Fibroblast of skin of back (primary cell): ENCODE measurements around the gene AMBN. TPM values are rescaled to one million over a fixed set of nuclear protein-coding genes. Genes with fewer than 3 reads are reported as not detected.

Experiments
- DNase-seq: peaks from one replicate; pipeline ENCODE4 v3.0.0-alpha.2; 2013
- polyA plus RNA-seq, 2 experiments: library from polyadenylated mRNA; unstranded; fragments of 120-200 nt; gene quantifications; one replicate each; pipeline ENCODE4 v1.2.1, GENCODE V29; 2013; ENCODE audit not compliant: insufficient read length in 2 of 2

Gene AMBN, protein sequence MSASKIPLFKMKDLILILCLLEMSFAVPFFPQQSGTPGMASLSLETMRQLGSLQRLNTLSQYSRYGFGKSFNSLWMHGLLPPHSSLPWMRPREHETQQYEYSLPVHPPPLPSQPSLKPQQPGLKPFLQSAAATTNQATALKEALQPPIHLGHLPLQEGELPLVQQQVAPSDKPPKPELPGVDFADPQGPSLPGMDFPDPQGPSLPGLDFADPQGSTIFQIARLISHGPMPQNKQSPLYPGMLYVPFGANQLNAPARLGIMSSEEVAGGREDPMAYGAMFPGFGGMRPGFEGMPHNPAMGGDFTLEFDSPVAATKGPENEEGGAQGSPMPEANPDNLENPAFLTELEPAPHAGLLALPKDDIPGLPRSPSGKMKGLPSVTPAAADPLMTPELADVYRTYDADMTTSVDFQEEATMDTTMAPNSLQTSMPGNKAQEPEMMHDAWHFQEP
- polyA plus RNA-seq (2013, experiment 1 of 2; ENCODE audit: insufficient read length) = not detected
- not detected for polyA plus RNA-seq (2013, experiment 2 of 2; ENCODE audit: insufficient read length)

DNA sequence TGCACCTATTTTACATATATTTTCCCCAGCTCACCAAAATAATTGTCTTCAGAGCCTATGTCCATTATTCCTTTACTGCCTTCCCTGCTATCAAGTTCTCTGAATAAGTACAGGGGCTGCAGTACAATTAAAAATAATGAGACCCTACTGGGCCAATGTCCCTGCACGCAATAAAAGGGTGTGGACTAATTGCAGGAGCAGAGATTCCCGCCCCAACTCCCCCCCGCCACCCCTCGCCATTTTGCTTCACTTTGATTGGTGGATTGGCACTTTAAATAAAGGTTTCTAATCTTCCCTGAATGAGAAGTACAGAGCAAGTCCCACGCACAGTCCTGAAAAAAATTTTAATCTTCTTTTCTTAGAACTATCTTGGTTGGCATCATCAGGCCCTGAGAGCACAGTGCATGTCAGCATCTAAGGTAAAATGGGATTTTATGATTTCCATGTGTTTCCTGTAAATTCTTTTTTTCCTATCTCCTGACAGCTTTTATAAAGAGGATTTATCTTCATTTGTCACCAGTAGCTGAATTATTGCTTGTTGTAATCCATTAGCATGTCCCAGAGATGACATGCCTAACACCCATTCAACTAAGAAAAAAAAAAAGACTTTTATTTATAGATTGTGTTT lies at the start of gene AMBN:
TSS of gene AMBN (plus strand) at position 302 of the 628 bp plus-strand sequence. CDS start at position 405, 103 bp downstream.
- DNase-seq = no peak

DNA sequence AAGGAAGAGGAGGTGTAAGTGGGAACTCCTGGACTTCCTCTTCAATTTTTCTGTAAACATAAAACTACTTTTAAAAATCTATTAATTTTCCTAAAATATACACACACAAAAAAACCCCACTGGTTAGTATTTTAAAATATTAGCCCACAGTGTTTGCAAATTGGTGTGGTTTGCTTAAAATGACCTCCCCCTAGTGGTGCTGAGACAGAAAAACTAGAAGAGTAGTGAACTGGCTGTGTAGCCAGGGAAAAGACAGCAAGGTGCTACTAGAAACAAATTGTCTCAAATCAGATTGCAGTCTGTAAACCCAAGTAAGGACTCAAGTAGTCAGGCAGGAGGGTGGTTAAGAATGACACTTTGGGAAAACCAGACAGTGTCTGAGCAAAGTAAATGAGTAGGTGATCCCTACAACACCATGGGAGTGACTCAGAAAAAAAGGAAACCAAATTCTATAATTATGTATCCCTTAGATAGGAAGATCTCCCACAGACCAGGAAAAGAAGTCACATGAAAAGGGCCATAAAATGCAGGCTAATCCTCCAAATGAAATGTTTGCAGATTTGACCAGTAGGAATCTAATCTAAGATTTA lies 47.7 kb upstream of the AMBN start:
- DNase-seq = peak; percentile 13

DNA sequence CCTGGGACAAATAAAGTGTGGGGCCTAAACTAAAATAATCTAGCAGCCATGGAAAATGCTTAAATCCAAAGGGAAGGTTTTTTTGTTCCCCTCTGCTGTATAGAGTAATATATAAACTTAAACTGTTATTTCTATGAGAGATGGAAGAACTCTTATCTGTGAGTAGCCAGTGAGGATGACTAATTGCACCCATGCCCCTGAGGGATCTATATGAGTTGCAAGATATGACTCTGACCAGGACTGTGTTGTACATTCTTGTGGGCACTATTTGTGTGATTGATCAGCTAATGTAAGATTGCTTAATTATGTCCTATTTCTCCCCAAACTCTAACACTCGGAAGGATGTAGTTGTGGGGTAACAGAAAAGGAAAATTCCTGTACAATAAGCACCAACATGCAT lies 35.2 kb upstream of the AMBN start:
- peak; percentile 44 for DNase-seq

DNA sequence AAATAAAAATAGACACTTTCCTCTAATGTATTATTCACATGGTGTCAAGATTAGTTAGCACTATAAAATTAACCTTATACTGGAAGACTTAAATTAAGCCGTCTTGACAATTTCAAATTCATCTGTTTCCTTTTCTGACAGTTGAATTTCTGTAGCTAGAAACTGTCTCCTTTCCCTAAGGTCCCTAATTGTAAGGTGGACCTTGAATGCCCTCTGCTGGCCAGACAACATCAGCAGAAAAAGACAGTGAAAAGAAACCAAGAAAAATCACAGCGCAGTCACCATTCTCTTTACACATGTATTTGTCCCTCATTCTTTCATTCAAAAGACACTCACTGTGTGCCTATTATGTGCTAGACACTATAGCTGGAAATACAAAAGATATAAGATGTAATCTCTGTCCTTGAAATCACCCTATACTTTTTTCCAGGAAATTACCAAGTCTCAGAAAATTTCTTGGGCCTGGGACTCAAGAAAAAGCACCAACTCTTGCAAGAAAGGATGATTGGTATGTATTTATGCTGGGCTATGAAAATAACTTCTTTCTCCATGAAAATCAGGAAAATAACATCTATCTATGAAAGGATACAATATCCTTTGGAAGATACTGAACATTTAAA lies 32.7 kb upstream of the AMBN start:
- peak; percentile 45 for DNase-seq

DNA sequence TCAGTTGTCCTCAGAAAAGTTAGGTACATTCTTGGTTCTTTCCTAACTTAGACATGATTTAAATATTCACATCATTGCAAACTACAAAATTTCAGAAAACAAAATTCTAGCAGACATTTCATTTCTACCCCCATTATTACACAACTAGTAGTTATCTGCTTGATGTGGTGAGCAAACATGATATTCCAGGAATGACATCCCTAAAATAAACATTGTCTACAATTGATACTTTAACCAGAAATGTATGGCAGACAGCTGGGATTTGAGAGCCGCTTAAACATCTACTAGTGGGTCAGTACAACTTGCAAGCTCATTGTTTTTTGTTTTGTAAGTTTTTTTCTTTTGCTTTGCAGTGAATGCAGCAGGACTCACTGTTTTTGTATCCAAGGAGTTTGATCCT lies 32.1 kb upstream of the AMBN start:
- no peak for DNase-seq

DNA sequence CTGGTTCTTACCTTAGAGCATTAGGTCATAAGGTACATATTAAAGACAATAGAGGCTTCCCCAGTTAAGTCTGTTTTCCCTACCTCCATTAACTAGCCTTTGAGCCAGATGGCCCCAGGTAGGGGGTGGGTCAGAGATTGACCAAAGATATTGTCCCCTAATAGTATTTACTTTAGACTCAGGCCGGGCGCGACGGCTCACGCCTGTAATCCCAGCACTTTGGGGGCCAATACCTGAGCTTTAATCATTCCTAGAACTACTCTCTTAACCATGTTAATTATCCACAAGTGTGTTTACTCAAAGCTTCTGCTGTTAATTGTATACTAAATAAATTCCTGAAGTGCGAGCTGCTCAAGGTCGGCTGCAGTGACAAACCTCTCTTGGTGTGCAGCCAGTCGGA lies 28.0 kb upstream of the AMBN start:
- no peak for DNase-seq

DNA sequence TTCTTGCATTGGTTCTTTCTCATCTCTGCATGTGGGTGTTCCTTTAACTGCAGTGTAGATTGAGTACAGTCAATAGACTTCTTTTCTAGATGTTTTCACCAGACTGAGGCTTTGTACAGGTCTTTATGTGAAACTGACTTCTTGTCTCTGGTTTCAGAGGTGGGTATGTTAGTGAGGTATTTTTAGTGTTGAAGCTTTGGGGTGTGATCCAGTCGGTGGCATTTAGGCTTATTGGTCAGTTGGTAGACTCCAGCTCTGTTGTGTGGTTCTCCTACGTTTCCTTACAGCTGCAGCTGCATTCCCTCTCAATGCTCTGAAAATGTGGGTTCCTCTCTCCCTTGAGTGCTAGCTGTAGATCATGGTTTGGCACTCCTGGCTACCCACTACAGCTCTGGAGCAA lies 21.3 kb upstream of the AMBN start:
- DNase-seq = no peak

DNA sequence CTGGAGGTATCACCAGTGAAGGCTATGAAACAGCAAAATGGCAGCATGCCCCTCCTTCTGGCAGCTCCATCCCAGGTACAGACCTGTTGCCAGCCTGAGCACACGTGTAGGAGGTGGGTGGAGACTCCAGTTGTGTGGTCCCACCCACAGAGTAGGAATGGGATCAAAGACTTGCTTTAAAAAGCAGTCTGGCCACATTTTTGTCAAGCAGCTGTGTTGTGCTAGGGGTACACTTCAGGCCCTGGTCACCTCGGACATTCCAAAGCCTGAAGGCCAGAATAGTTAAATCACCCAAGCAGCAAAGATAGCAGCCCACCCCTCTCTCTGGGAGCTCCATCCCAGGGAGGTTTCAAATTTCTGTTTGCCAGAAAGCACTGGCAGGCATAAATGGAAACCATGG lies 20.3 kb upstream of the AMBN start:
- no peak for DNase-seq

DNA sequence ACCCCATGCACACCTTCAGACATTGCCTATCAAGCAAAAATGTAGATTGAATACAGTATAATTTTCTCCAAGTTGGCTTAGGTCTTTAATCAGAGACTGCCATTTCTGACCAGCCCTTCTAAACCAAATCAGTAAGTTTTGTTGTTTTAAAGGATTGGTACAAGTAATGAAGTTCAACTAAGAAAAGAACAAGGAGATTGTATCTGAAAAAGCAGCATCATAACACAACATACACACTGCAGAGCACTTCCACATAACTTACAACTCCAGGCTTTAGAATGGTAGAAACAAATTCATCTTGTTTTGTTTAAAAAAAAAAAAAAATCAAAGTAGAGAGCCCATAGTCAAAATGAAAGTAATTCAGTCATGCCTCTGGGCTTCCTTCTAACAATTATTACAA lies 16.1 kb upstream of the AMBN start:
- no peak for DNase-seq

DNA sequence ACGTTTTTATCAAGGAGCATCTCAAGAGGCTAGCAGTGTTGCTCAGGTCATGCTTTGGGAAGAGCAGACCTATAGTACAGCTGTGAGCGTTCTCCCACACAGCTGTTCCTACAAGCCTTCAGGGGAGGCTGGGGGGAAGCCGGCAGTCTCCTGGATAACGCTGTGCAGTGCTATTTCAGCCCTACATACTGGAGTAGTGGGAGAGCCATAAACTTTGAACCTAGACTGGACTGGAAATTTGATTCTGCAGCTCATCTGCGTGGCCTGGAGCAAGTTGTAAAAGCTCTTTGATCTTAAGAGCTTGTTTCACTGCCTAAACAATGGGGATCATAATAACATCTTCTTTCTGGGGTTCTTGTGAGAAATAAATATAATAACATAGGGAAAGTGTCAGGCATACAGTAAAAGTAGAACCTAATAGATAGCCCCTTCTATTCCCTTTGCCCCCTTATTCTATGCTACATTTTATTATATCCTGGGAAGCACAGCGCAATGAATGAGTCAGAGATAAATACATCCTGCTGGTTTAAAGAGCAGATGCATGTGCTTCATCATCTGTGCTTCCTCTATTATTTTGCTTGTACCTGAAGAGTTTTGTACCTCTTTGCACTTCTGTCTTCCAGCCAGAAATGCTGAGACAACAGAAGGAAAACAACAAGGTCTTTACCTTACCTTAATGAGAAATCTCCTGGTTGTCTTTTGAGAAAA lies 14.7 kb upstream of the AMBN start:
- DNase-seq = no peak

DNA sequence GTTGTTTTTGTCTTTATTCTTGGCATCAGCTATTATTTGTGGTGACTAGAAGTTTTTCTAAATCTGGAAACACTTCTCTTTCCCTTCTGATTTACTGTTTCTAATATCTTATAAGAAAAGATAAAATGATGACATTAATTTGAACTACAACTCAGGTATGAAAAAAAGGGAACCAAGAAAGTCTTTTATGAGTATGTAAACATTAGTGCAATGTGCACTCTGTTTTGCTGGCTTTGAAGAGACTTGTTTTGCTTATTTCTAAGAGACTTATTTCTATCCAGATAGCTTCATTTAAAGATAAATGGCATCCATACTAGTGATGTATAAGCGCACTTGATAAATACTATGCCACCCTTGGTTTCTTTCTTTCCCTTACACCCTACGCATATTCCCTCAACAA lies 10.1 kb upstream of the AMBN start:
- DNase-seq = no peak

DNA sequence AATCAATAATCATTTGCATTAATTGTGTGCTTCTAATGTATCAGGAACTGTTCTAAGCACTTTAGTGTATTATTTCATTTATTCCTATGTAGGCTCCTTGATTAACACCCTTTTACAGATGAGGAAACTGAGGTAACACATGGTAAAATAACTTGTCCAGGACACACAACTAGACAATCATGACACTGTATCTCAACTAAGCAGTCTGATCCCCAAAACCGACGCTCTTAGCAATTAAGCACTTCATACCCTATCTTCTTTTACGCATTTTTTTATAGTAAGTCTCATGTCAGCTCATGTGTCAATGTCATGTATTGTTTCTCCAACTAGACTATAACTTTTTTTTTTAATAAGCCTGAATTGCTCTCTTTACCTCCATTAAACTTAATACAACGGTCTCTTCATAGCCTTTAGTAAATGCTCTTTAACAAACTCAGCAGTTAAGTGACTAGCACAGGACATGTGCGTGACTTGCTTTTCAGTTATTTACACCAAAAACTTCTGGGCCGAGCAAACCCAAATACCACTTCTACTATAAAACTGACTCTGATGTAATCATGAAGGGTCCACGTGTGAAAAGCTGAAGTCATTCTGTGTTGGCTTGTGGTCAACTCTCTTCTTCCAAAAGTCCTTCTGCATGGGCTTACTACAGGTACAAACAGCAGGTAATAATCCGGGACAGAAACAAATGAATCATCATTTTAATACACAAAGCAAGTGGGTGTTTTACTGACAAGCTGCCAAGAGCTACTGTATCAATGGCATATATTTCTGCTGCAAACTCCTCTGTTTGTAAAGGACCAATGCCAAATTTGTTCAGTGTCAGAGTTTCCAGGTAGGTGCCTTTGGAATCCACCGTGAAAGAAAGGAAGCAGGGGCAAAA lies 7.9 kb upstream of the AMBN start:
- no peak for DNase-seq

DNA sequence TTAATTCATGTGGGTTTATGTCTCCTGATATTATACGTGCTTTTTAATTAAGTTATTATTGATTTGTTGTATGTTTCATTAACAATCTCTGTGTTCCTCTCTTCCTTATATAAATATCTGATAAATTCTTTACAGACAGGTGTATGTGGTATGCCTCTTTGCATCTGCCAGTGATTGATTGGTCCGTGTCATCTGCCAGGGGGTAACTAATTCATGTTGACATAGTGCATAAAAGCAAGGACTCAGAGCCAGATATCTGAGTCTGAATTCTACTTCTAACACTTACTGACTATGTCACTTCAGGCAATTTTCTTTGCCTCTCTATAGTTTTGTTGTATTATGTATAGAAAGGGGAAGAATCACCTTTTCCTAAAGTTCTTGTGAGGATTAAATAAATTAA lies 5.2 kb upstream of the AMBN start:
- no peak for DNase-seq

DNA sequence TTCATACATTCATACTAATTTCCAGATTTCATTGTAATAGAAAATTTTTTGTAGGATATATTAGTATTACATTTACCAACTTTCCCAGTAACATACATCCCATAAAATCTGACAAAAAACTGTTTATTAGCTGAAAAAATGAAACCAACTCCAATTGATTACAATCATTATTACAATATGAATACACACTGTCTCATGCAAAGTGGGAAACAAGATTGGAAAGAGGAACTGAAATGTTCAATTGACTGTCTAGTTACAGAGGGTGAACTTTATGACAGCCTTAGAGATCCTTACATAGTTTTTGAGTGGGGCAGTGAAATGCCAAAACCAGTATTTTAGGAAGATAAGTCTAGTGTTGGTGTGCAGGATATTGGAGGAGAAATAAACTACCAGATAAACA lies 2.3 kb upstream of the AMBN start:
- DNase-seq = no peak

DNA sequence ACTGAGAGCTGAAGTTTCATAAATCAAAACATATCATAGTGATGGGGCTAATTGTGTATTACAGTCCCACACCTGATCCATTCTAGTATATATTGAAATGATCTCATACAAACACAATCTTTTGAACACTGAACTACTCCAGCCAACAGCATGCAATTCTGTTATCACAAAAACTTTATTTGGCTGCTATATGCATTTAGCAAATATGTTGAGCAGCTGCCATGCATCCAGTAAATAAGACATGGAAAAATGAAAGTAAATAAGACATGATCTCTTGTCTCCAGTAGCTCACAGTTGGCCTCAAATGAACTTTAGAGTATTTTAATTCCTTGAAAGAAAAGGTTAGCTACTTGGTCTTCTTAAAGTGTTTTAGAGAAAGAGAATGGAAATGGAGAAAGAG lies 2.1 kb downstream of the AMBN start:
- DNase-seq = no peak

DNA sequence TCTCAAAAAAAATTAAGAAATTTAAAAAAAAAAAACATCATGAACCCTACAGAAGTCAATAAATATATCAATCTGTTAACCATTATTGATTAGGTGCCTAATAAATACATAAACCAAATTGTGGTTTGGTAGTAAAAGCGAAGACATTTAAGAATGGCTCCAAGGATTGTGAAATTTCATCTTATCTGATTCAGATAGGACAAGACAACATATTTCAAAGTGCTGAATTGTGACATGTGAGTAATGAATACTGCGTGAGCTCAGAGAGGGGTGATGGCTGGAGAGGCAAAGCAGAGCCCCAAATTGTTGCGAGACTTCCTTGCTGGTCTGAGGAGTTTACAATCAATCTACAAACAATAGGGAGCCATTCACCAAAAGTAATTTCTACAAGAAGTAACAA lies 8.2 kb downstream of the AMBN start:
- DNase-seq = no peak

DNA sequence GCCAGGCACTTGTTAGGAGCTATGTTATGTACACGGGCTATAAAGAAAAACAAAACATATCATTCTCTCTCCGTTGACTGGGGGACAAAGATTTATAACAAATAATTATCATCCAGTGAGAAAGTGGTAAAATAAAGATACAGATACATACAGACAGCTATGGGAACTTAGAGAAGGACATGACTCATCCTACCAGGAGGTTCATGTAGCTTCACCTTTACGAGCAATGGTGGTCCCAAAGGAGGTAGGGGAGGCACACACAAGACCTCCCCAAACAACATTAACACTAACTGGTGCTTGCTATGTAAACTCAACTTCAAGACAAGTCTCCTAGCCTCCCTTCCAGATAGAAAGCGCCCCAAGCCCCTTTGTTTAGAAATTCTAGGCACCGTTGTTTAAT lies 8.9 kb downstream of the AMBN start:
- DNase-seq = no peak

DNA sequence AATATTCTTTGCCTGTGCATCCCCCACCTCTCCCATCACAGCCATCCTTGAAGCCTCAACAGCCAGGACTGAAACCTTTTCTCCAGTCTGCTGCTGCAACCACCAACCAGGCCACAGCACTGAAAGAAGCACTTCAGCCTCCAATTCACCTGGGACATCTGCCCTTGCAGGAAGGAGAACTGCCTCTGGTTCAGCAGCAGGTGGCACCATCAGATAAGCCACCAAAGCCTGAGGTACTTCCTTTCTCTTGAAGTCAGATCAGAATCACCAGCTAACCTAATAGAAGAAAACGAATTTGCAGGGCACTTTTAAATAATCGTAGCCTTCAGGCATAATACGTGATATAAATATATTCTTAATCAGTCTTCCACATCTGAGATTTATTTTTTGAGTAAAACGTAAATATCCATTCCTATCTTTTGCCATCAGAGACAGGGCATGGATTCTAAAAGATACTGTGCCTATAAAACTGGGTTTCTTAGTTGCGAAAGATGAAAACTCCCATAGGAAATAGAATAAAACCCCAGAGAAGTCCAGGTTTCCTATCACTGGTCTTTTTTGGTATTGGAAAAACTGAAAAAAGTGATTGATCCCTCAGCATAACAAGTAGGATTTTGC lies 9.5 kb downstream of the AMBN start:
- DNase-seq = peak; percentile 56

DNA sequence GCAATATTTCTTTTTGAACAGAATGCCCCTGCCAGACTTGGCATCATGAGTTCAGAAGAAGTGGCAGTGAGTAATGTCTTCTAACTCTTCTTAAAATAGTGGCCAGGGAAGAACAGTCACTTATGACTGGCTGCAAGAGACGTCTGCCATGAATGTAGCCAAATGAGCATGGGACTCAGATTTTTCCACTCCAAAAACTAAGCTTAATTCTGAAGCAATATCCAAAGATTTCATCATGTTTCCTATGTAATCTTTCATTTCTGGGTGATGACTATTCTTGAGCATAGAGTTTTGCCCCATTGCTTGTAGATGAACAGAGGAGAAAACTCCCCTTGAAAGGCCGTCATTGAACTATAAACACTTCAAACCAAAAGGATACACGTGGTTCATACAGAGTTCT lies 11.8 kb downstream of the AMBN start:
- no peak for DNase-seq

DNA sequence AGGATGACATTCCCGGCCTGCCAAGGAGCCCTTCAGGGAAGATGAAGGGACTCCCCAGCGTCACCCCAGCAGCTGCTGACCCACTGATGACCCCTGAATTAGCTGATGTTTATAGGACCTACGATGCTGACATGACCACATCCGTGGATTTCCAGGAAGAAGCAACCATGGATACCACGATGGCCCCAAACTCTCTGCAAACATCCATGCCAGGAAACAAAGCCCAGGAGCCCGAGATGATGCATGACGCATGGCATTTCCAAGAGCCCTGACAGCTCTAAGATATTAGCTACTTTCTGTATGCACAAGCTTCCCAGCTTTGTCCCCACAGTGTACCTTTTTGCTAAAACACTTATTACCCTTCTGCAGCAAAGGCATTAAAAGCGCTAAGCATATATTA lies 14.4 kb downstream of the AMBN start:
- no peak for DNase-seq

DNA sequence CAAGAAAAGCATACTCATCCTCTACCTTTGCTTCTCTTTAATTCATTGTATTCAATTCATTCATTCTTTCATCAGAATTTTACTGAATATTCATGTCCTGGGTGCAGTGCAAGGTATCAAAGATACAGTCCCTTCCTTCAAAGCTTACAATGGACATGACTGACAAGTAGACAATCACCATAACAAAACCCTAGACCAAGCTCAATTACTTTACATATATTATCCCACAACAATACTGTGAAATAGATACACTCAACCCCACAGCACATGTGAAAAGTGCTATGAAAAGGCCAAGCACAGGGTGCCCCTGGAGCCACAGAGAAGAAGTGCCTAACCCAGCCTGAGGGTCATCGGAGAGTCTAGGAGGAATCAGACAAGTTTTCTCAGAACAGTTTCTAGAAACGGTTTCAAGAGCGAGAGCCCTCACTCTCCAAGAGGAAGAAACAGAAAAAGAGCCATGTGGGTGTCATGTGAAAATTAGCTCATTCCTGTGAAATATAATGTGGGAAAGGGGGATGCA lies 15.3 kb downstream of the AMBN start:
- DNase-seq = no peak
